ENCODE results near the gene SLC35E4.
A peak's percentile ranks its signal among the peaks of the same experiment; 100 is the strongest.

Gene SLC35E4

DNA sequence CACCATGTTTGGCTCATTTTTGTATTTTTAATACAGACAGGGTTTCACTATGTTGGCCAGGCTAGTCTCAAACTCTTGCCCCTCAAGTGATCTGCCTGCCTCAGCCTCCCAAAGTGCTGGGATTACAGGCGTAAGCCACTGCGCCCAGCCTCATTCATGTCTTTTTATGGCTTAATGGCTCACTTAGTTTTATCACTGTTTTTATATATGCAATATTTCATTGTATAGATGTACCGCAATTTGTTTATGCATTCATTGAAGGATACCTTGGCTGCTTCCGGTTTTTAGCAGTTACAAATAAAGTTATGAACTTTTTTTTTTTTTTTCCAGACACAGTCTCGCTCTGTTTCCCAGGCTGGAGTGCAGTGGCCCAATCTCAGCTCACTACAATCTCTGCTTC is 34.1 kb upstream of the SLC35E4 start:
- H3K27me3 ChIP-seq (ENCODE audit: control insufficient read depth in 5 of 5, insufficient read depth in 4 of 5, low read length in 5 of 5): no peaks in the 10 kb centered on the region
- no peak overlapping the region for H3K9ac ChIP-seq (ENCODE audit: low read length in 5 of 5)
- no peak overlapping the region for H3K27ac ChIP-seq (ENCODE audit: low read depth, low read length)
- peaks cover 2 to 28% (median 13%) of the 10 kb centered on the region in 5 donors for H3K4me1 ChIP-seq (ENCODE audit: control insufficient read depth in 5 of 5, insufficient read depth in 5 of 5, low read length in 5 of 5)
- H3K9me3 ChIP-seq (ENCODE audit: control insufficient read depth in 5 of 5, low read length in 5 of 5): no peaks in the 10 kb centered on the region
- H3K4me3 ChIP-seq (ENCODE audit: low read depth in 1 of 5, low read length in 5 of 5): no peak overlapping the region
- no peaks in the 10 kb centered on the region for H3K36me3 ChIP-seq (ENCODE audit: control insufficient read depth in 5 of 5, insufficient read depth in 5 of 5, low read length in 5 of 5)

DNA sequence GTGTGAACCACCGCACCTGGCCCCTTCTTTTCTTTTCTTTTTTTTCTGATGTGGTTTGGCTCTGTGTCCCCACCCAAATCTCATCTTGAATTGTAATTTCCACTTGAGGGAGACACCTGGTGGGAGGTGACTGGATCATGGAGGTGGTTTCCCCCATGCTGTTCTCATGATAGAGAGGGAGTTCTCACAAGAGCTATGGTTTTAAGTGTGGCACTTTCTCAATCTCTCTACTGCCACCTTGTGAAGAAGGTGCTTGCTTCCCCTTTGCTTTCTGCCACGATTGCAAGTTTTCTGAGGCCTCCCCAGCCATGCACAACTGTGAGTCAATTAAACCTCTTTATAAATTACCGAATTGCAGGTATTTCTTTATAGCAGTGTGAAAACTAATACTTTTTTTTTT is 33.5 kb upstream of the SLC35E4 start:
- Histone ChIP-seq H3K4me3 (ENCODE audit: low read depth in 1 of 5, low read length in 5 of 5) (no peak overlapping the region), H3K9me3 (ENCODE audit: control insufficient read depth in 5 of 5, low read length in 5 of 5) (no peaks in the 10 kb centered on the region), H3K27ac (ENCODE audit: low read depth, low read length) (no peak overlapping the region), H3K27me3 (ENCODE audit: control insufficient read depth in 5 of 5, insufficient read depth in 4 of 5, low read length in 5 of 5) (no peaks in the 10 kb centered on the region), H3K9ac (ENCODE audit: low read length in 5 of 5) (no peak overlapping the region), H3K36me3 (ENCODE audit: control insufficient read depth in 5 of 5, insufficient read depth in 5 of 5, low read length in 5 of 5) (no peaks in the 10 kb centered on the region), H3K4me1 (ENCODE audit: control insufficient read depth in 5 of 5, insufficient read depth in 5 of 5, low read length in 5 of 5) (peaks cover 2 to 31% (median 18%) of the 10 kb centered on the region in 5 donors)

DNA sequence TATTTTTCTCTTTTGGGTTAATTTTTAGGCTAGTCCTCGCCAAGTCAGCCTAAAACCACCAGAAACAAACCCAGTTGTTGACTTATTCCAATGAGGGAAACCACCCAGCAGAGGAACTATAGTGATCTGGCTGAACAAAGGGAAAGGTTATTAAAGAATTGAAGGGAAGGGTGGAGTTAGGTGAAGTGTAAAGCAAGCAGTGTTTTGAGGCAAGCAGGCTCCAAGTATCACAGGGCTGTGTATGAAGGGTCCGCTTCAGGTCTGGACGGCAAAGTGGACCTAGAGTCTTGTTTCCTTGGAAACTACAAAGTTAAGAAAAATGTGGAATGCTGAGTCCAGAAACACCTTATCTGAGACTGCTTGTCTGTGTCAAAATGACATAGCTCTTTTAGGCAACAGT is 31.8 kb upstream of the SLC35E4 start:
- Histone ChIP-seq H3K9me3 (ENCODE audit: control insufficient read depth in 5 of 5, low read length in 5 of 5) (no peaks in the 10 kb centered on the region), H3K4me3 (ENCODE audit: low read depth in 1 of 5, low read length in 5 of 5) (no peak overlapping the region), H3K9ac (ENCODE audit: low read length in 5 of 5) (no peak overlapping the region), H3K4me1 (ENCODE audit: control insufficient read depth in 5 of 5, insufficient read depth in 5 of 5, low read length in 5 of 5) (peaks cover 4 to 49% (median 35%) of the 10 kb centered on the region in 5 donors), H3K27ac (ENCODE audit: low read depth, low read length) (peak overlapping the region; percentile 11), H3K36me3 (ENCODE audit: control insufficient read depth in 5 of 5, insufficient read depth in 5 of 5, low read length in 5 of 5) (no peaks in the 10 kb centered on the region), H3K27me3 (ENCODE audit: control insufficient read depth in 5 of 5, insufficient read depth in 4 of 5, low read length in 5 of 5) (no peaks in the 10 kb centered on the region)

DNA sequence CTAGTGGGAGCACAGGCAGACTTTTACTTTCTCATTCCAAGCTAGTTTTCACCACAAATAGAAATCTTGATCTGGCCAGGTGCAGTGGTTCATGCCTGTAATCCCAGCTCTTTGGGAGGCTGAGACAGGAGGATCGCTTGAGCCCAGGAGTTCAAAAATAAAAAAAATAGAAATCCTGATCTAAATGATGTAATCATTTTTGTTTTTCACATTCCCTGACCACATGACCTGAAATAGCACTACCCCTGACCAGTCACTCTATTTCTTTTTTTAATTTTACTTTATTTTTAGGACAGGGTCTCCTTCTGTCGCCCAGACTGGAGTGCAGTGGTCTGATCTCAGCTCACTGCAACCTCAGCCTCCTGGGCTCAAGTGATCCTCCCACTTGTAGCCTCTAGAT is 30.9 kb upstream of the SLC35E4 start:
- H3K27me3 ChIP-seq (ENCODE audit: control insufficient read depth in 5 of 5, insufficient read depth in 4 of 5, low read length in 5 of 5): no peaks in the 10 kb centered on the region
- peak overlapping the region; percentile 11 for H3K27ac ChIP-seq (ENCODE audit: low read depth, low read length)

GRCh38 chr22:30605449-30606110 is 30.0 kb upstream of the SLC35E4 start:
- H3K27me3 ChIP-seq (ENCODE audit: control insufficient read depth in 5 of 5, insufficient read depth in 4 of 5, low read length in 5 of 5): no peaks in the 10 kb centered on the region
- peak overlapping the region in 4 of 5 donors; percentile 7 to 63 (median 26) for H3K9ac ChIP-seq (ENCODE audit: low read length in 5 of 5)
- H3K27ac ChIP-seq (ENCODE audit: low read depth, low read length): peak overlapping the region; percentile 50
- H3K9me3 ChIP-seq (ENCODE audit: control insufficient read depth in 5 of 5, low read length in 5 of 5): no peaks in the 10 kb centered on the region
- H3K4me1 ChIP-seq (ENCODE audit: control insufficient read depth in 5 of 5, insufficient read depth in 5 of 5, low read length in 5 of 5): peaks cover 9 to 66% (median 50%) of the 10 kb centered on the region in 5 donors
- H3K4me3 ChIP-seq (ENCODE audit: low read depth in 1 of 5, low read length in 5 of 5): peak overlapping the region; percentile 72 to 99 (median 92)
- peaks cover 0 to 1% (median 0%) of the 10 kb centered on the region in 5 donors for H3K36me3 ChIP-seq (ENCODE audit: control insufficient read depth in 5 of 5, insufficient read depth in 5 of 5, low read length in 5 of 5)

More for the DNA sequence above, 30.9 kb upstream of the SLC35E4 start:
- Histone ChIP-seq H3K4me1 (ENCODE audit: control insufficient read depth in 5 of 5, insufficient read depth in 5 of 5, low read length in 5 of 5) (peaks cover 5 to 58% (median 44%) of the 10 kb centered on the region in 5 donors), H3K4me3 (ENCODE audit: low read depth in 1 of 5, low read length in 5 of 5) (no peak overlapping the region), H3K9ac (ENCODE audit: low read length in 5 of 5) (no peak overlapping the region), H3K9me3 (ENCODE audit: control insufficient read depth in 5 of 5, low read length in 5 of 5) (no peaks in the 10 kb centered on the region), H3K36me3 (ENCODE audit: control insufficient read depth in 5 of 5, insufficient read depth in 5 of 5, low read length in 5 of 5) (no peaks in the 10 kb centered on the region)

- peak within 1 kb of the TSS; percentile 72 to 99 (median 92) for H3K4me3 ChIP-seq (ENCODE audit: low read depth in 1 of 5, low read length in 5 of 5)
- peaks cover 0 to 12% (median 3%) of the 10 kb centered on the region in 5 donors for H3K36me3 ChIP-seq (ENCODE audit: control insufficient read depth in 5 of 5, insufficient read depth in 5 of 5, low read length in 5 of 5)
- H3K27me3 ChIP-seq (ENCODE audit: control insufficient read depth in 5 of 5, insufficient read depth in 4 of 5, low read length in 5 of 5): no peaks in the 10 kb centered on the region
- peak within 1 kb of the TSS; percentile 54 to 78 (median 62) for H3K9ac ChIP-seq (ENCODE audit: low read length in 5 of 5)
- H3K9me3 ChIP-seq (ENCODE audit: control insufficient read depth in 5 of 5, low read length in 5 of 5): no peaks in the 10 kb centered on the region
- peaks cover 9 to 67% (median 50%) of the 10 kb centered on the region in 5 donors for H3K4me1 ChIP-seq (ENCODE audit: control insufficient read depth in 5 of 5, insufficient read depth in 5 of 5, low read length in 5 of 5)
- H3K27ac ChIP-seq (ENCODE audit: low read depth, low read length): peak within 1 kb of the TSS; percentile 50
These were observed 28.9 kb upstream of the SLC35E4 start, which contains the start of gene TCN2 for GRCh38 chr22:30606455-30607299. TSS of gene TCN2 (plus strand) at chr22:30607174. CDS start at chr22:30607332, 158 bp downstream.

- Histone ChIP-seq H3K27me3 (ENCODE audit: control insufficient read depth in 5 of 5, insufficient read depth in 4 of 5, low read length in 5 of 5) (no peaks in the 10 kb centered on the region), H3K27ac (ENCODE audit: low read depth, low read length) (peak overlapping the region; percentile 7), H3K4me1 (ENCODE audit: control insufficient read depth in 5 of 5, insufficient read depth in 5 of 5, low read length in 5 of 5) (peaks cover 9 to 67% (median 50%) of the 10 kb centered on the region in 5 donors), H3K9me3 (ENCODE audit: control insufficient read depth in 5 of 5, low read length in 5 of 5) (no peaks in the 10 kb centered on the region), H3K4me3 (ENCODE audit: low read depth in 1 of 5, low read length in 5 of 5) (peak overlapping the region; percentile 72 to 99 (median 92)), H3K9ac (ENCODE audit: low read length in 5 of 5) (peak overlapping the region in 4 of 5 donors; percentile 54 to 78 (median 58)), H3K36me3 (ENCODE audit: control insufficient read depth in 5 of 5, insufficient read depth in 5 of 5, low read length in 5 of 5) (peaks cover 0 to 14% (median 3%) of the 10 kb centered on the region in 5 donors)
These were observed 28.2 kb upstream of the SLC35E4 start for GRCh38 chr22:30607300-30607930.

DNA sequence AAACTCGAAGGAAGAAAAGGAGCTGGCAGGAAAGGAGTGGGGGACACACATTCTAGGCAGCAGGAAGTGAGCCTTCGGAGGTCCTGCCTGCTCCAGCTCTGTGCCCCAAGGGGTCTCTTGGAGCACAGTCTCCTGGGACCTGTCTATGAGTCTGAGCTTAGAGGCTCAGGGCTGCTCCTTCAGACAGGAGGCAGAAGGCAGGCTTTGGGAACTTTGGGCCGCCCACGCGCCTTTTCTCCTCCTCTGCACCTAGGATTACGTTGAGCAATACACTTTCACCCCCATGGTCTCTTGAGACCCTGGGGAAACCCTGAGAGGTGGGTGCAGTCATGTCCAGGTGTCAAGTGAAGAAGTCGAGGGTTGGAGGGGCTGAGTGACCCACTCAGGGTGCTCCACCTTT is 27.6 kb upstream of the SLC35E4 start:
- H3K4me1 ChIP-seq (ENCODE audit: control insufficient read depth in 5 of 5, insufficient read depth in 5 of 5, low read length in 5 of 5): peaks cover 9 to 67% (median 50%) of the 10 kb centered on the region in 5 donors
- H3K9ac ChIP-seq (ENCODE audit: low read length in 5 of 5): no peak overlapping the region
- peak overlapping the region in 4 of 5 donors; percentile 17 to 96 (median 82) for H3K4me3 ChIP-seq (ENCODE audit: low read depth in 1 of 5, low read length in 5 of 5)
- no peaks in the 10 kb centered on the region for H3K9me3 ChIP-seq (ENCODE audit: control insufficient read depth in 5 of 5, low read length in 5 of 5)
- no peaks in the 10 kb centered on the region for H3K27me3 ChIP-seq (ENCODE audit: control insufficient read depth in 5 of 5, insufficient read depth in 4 of 5, low read length in 5 of 5)
- H3K36me3 ChIP-seq (ENCODE audit: control insufficient read depth in 5 of 5, insufficient read depth in 5 of 5, low read length in 5 of 5): peaks cover 0 to 19% (median 8%) of the 10 kb centered on the region in 5 donors
- no peak overlapping the region for H3K27ac ChIP-seq (ENCODE audit: low read depth, low read length)

- Histone ChIP-seq H3K27me3 (ENCODE audit: control insufficient read depth in 5 of 5, insufficient read depth in 4 of 5, low read length in 5 of 5) (no peaks in the 10 kb centered on the region), H3K36me3 (ENCODE audit: control insufficient read depth in 5 of 5, insufficient read depth in 5 of 5, low read length in 5 of 5) (peaks cover 0 to 33% (median 21%) of the 10 kb centered on the region in 5 donors), H3K9ac (ENCODE audit: low read length in 5 of 5) (peak overlapping the region; percentile 4 to 48 (median 41)), H3K4me1 (ENCODE audit: control insufficient read depth in 5 of 5, insufficient read depth in 5 of 5, low read length in 5 of 5) (peaks cover 11 to 58% (median 50%) of the 10 kb centered on the region in 5 donors), H3K4me3 (ENCODE audit: low read depth in 1 of 5, low read length in 5 of 5) (peak overlapping the region in 4 of 5 donors; percentile 34 to 39 (median 38)), H3K27ac (ENCODE audit: low read depth, low read length) (peak overlapping the region; percentile 50), H3K9me3 (ENCODE audit: control insufficient read depth in 5 of 5, low read length in 5 of 5) (no peaks in the 10 kb centered on the region)
These were observed 26.1 kb upstream of the SLC35E4 start for GRCh38 chr22:30609260-30610185.

All from subcutaneous abdominal adipose tissue (tissue), 5 donors.